PC-3 (cell line): ENCODE data around the gene KRTAP4-12. TPM values are rescaled to one million over a fixed set of nuclear protein-coding genes. Genes with fewer than 3 reads are reported as not detected.

ENCODE experiments used
- ATAC-seq: fragments of 200-7000 bp; cut with Tn5 transposase; 2 replicates; pipeline ENCODE4 v1.9.1; 2020; ENCODE audit warnings: mild to moderate bottlenecking, moderate library complexity
- BruUV-seq: library from RNA; stranded (reverse); fragments of 400-500 nt; replicated peaks from 2 replicates; lab custom pipeline; 2021; lab: Mats Ljungman, UMichigan
- CTCF ChIA-PET: fragments of 300-600 bp; sonication (Branson Sonifier 250); formaldehyde crosslinking; loops from one replicate; lab custom pipeline; 2022; ENCODE audit warnings: antibody characterized with exemption; lab: Charles Lee
- POLR2A ChIA-PET: fragments of 300-600 bp; sonication (Branson Sonifier 250); formaldehyde crosslinking; loops from one replicate; lab custom pipeline; 2022; ENCODE audit warnings: antibody characterized with exemption; ENCODE audit not compliant: unreplicated experiment; lab: Charles Lee
- DNase-seq: peaks from one replicate; pipeline ENCODE4 v3.0.0-alpha.2; 2015
- H2AFZ ChIP-seq: fragments of 300-600 bp; sonication (generic); 2 replicates; pipeline ENCODE4 v1.6.0; 2016; ENCODE audit warnings: antibody characterized with exemption, low read length
- H3F3A ChIP-seq: fragments of 300-600 bp; sonication (generic); one replicate; pipeline ENCODE4 v1.6.0; 2017; ENCODE audit warnings: antibody characterized with exemption, low read length, control low read depth, mild to moderate bottlenecking; ENCODE audit not compliant: unreplicated experiment
- H3K27ac ChIP-seq: fragments of 300-600 bp; sonication (generic); 2 replicates; pipeline ENCODE4 v1.5.1; 2016; ENCODE audit warnings: mild to moderate bottlenecking, low read length
- H3K27me3 ChIP-seq: fragments of 300-600 bp; sonication (generic); 2 replicates; pipeline ENCODE4 v1.6.1; 2016; ENCODE audit warnings: low read length, mixed read lengths
- H3K36me3 ChIP-seq: fragments of 300-600 bp; sonication (generic); 2 replicates; pipeline ENCODE4 v1.6.1; 2016; ENCODE audit warnings: low read depth, mixed run types, low read length, mixed read lengths
- H3K4me1 ChIP-seq: fragments of 300-600 bp; sonication (generic); 2 replicates; pipeline ENCODE4 v1.5.1; 2016; ENCODE audit warnings: low read length; ENCODE audit not compliant: insufficient read depth
- H3K4me2 ChIP-seq: fragments of 300-600 bp; sonication (generic); 2 replicates; pipeline ENCODE4 v1.6.0; 2016; ENCODE audit warnings: low read length
- H3K4me3 ChIP-seq: fragments of 300-600 bp; sonication (generic); 2 replicates; pipeline ENCODE4 v1.5.1; 2016; ENCODE audit warnings: mild to moderate bottlenecking, low read length, mixed read lengths
- H3K79me2 ChIP-seq: fragments of 300-600 bp; sonication (generic); 2 replicates; pipeline ENCODE4 v1.6.1; 2017; ENCODE audit warnings: low read length, mixed read lengths
- H3K9ac ChIP-seq: fragments of 300-600 bp; sonication (generic); 2 replicates; pipeline ENCODE4 v1.6.0; 2016; ENCODE audit warnings: mild to moderate bottlenecking, low read length
- H3K9me2 ChIP-seq: fragments of 300-600 bp; sonication (generic); replicated peaks from 2 replicates; pipeline ENCODE4 v1.6.1; 2016; ENCODE audit warnings: mixed run types, low read length, mixed read lengths
- H3K9me3 ChIP-seq: fragments of 300-600 bp; sonication (generic); 2 replicates; pipeline ENCODE4 v1.6.1; 2016; ENCODE audit warnings: low read length, mixed read lengths
- H4K20me1 ChIP-seq: fragments of 300-600 bp; sonication (generic); 2 replicates; pipeline ENCODE4 v1.6.1; 2016; ENCODE audit warnings: low read length, mixed read lengths
- EZH2 ChIP-seq: fragments of 300-600 bp; sonication (generic); IDR thresholded peaks from one replicate; pipeline ENCODE4 v1.6.1; 2017; ENCODE audit warnings: antibody characterized with exemption, mild to moderate bottlenecking, low read length; ENCODE audit not compliant: unreplicated experiment
- EZH2phosphoT487 ChIP-seq: fragments of 300-600 bp; sonication (generic); IDR thresholded peaks from 2 replicates; pipeline ENCODE4 v1.6.1; 2018; ENCODE audit warnings: mild to moderate bottlenecking, antibody characterized with exemption, low read length, borderline replicate concordance
- intact Hi-C: fragments of 100-400 bp; cut with micrococcal nuclease; formaldehyde crosslinking; loops from 2 replicates; pipeline ENCODE4 v1.9.0; 2023
- total RNA-seq: library from RNA; depleted of rRNA; stranded (reverse); fragments of >200 nt; gene quantifications from 2 replicates; pipeline ENCODE4 v1.2.3, GENCODE V29; 2014; rRNA removed
- TF ChIP-seq, protein P1 (sequence below): fragments of 300-600 bp; sonication (generic); conservative IDR thresholded peaks from 2 replicates; pipeline ENCODE4 v1.5.1; 2017; ENCODE audit warnings: antibody characterized with exemption, low read depth, mild to moderate bottlenecking, low read length

The KRTAP4-12 gene
- total RNA-seq, 1 experiment from 2014 or later: not detected

DNA sequence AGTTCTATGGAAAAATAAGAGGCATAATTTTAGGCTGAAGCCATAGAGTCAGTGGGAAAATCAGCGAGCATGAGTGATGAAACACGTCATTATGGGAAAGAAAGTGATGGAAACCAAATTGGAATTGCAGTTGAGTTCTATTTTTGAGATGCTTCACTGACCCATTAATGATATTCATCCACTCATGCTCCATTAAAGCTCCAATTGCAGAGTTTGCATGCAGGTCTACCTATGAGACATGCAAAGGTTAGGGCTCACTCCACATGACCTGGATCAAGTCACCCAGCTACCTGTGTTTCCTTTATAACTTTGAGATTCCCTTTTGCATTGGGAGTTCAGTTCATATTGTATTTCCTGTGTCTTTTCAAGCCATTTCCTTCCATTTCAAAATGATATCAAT lies 50.3 kb downstream of the KRTAP4-12 start:
- DNase-seq (no peak), ATAC-seq (no peak)
- no peak overlapping the region for H3K4me2 ChIP-seq
- BruUV-seq: no TSS peak
- CTCF ChIA-PET: no interaction called here
- no peak overlapping the region for H3K27ac ChIP-seq
- no peak overlapping the region for H3K4me3 ChIP-seq
- no peaks in the 10 kb centered on the region for H3K27me3 ChIP-seq
- no peaks in the 10 kb centered on the region for H3K79me2 ChIP-seq
- TF ChIP-seq, protein P1, sequence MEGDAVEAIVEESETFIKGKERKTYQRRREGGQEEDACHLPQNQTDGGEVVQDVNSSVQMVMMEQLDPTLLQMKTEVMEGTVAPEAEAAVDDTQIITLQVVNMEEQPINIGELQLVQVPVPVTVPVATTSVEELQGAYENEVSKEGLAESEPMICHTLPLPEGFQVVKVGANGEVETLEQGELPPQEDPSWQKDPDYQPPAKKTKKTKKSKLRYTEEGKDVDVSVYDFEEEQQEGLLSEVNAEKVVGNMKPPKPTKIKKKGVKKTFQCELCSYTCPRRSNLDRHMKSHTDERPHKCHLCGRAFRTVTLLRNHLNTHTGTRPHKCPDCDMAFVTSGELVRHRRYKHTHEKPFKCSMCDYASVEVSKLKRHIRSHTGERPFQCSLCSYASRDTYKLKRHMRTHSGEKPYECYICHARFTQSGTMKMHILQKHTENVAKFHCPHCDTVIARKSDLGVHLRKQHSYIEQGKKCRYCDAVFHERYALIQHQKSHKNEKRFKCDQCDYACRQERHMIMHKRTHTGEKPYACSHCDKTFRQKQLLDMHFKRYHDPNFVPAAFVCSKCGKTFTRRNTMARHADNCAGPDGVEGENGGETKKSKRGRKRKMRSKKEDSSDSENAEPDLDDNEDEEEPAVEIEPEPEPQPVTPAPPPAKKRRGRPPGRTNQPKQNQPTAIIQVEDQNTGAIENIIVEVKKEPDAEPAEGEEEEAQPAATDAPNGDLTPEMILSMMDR: no peak
- TF ChIP-seq EZH2phosphoT487 (no peak), EZH2 (no peak)
- H2AFZ ChIP-seq: no peak overlapping the region
- no peaks in the 10 kb centered on the region for H3K4me1 ChIP-seq
- no peaks in the 10 kb centered on the region for H3K9me2 ChIP-seq
- no peaks in the 10 kb centered on the region for H3K36me3 ChIP-seq
- H3K9me3 ChIP-seq: no peaks in the 10 kb centered on the region
- H3F3A ChIP-seq: no peaks in the 10 kb centered on the region
- no peaks in the 10 kb centered on the region for H4K20me1 ChIP-seq
- intact Hi-C loops: no loop called here
- POLR2A ChIA-PET: no interaction called here
- no peak overlapping the region for H3K9ac ChIP-seq

Other genes starting within 250 kb of the KRTAP4-12 start
- gene KRT20, start 238.9 kb downstream of the KRTAP4-12 start, total RNA-seq: 0.18 TPM in 1 of 2 replicates, not detected in the other
- not detected in 2 replicates for gene KRT23, start 186.5 kb downstream of the KRTAP4-12 start, total RNA-seq
- gene KRT39, start 157.2 kb downstream of the KRTAP4-12 start, total RNA-seq: not detected in 2 replicates
- gene KRT40, start 139.9 kb downstream of the KRTAP4-12 start, total RNA-seq: not detected in 2 replicates
- not detected in 2 replicates for gene KRTAP3-3, start 130.0 kb downstream of the KRTAP4-12 start, total RNA-seq
- gene KRTAP3-2, start 124.3 kb downstream of the KRTAP4-12 start, total RNA-seq: not detected in 2 replicates
- gene KRTAP3-1, start 115.1 kb downstream of the KRTAP4-12 start, total RNA-seq: 1.6 TPM in 1 of 2 replicates, not detected in the other
- 0.51 TPM in 1 of 2 replicates, not detected in the other for gene KRTAP1-5, start 97.0 kb downstream of the KRTAP4-12 start, total RNA-seq
- not detected in 2 replicates for gene KRTAP1-4, start 94.0 kb downstream of the KRTAP4-12 start, total RNA-seq
- gene KRTAP1-3, start 89.3 kb downstream of the KRTAP4-12 start, total RNA-seq: not detected in 2 replicates
- gene KRTAP1-1, start 82.7 kb downstream of the KRTAP4-12 start, total RNA-seq: not detected in 2 replicates
- gene KRTAP2-1, start 76.9 kb downstream of the KRTAP4-12 start, total RNA-seq: not detected in 2 replicates
- gene KRTAP2-2, start 69.0 kb downstream of the KRTAP4-12 start, total RNA-seq: not detected in 2 replicates
- 10.8 and 12.4 TPM in 2 replicates for gene KRTAP2-3, start 64.1 kb downstream of the KRTAP4-12 start, total RNA-seq
- not detected in 2 replicates for gene KRTAP2-4, start 58.3 kb downstream of the KRTAP4-12 start, total RNA-seq
- not detected in 2 replicates for gene KRTAP4-7, start 40.0 kb downstream of the KRTAP4-12 start, total RNA-seq
- not detected in 2 replicates for gene KRTAP4-8, start 26.0 kb downstream of the KRTAP4-12 start, total RNA-seq
- not detected in 2 replicates for gene KRTAP4-16, start 22.0 kb downstream of the KRTAP4-12 start, total RNA-seq
- gene KRTAP4-9, start 18.8 kb downstream of the KRTAP4-12 start, total RNA-seq: not detected in 2 replicates
- gene KRTAP4-11, start 5.8 kb downstream of the KRTAP4-12 start, total RNA-seq: not detected in 2 replicates
- not detected in 2 replicates for gene KRTAP4-6, start 16.4 kb upstream of the KRTAP4-12 start, total RNA-seq
- gene KRTAP4-5, start 25.6 kb upstream of the KRTAP4-12 start, total RNA-seq: not detected in 2 replicates
- not detected in 2 replicates for gene KRTAP4-4, start 36.6 kb upstream of the KRTAP4-12 start, total RNA-seq
- not detected in 2 replicates for gene KRTAP4-3, start 44.0 kb upstream of the KRTAP4-12 start, total RNA-seq
- gene KRTAP4-2, start 54.0 kb upstream of the KRTAP4-12 start, total RNA-seq: not detected in 2 replicates
- gene KRTAP4-1, start 60.7 kb upstream of the KRTAP4-12 start, total RNA-seq: not detected in 2 replicates
- gene KRTAP9-1, start 65.7 kb upstream of the KRTAP4-12 start, total RNA-seq: not detected in 2 replicates
- gene KRTAP9-2, start 102.5 kb upstream of the KRTAP4-12 start, total RNA-seq: not detected in 2 replicates
- not detected in 2 replicates for gene KRTAP9-3, start 108.3 kb upstream of the KRTAP4-12 start, total RNA-seq
- not detected in 2 replicates for gene KRTAP9-8, start 113.8 kb upstream of the KRTAP4-12 start, total RNA-seq
- gene KRTAP9-4, start 125.5 kb upstream of the KRTAP4-12 start, total RNA-seq: not detected in 2 replicates
- not detected in 2 replicates for gene KRTAP9-9, start 131.2 kb upstream of the KRTAP4-12 start, total RNA-seq
- not detected in 2 replicates for gene KRTAP9-6, start 141.2 kb upstream of the KRTAP4-12 start, total RNA-seq
- not detected in 2 replicates for gene KRTAP9-7, start 151.5 kb upstream of the KRTAP4-12 start, total RNA-seq
- gene KRTAP29-1, start 178.7 kb upstream of the KRTAP4-12 start, total RNA-seq: not detected in 2 replicates
- not detected in 2 replicates for gene KRTAP16-1, start 185.1 kb upstream of the KRTAP4-12 start, total RNA-seq
- gene KRTAP17-1, start 191.5 kb upstream of the KRTAP4-12 start, total RNA-seq: not detected in 2 replicates
- gene KRT33A, start 226.6 kb upstream of the KRTAP4-12 start, total RNA-seq: not detected in 2 replicates
- not detected in 2 replicates for gene KRT33B, start 245.6 kb upstream of the KRTAP4-12 start, total RNA-seq